RPMI8226 (cell line): ENCODE measurements around the gene TBKBP1.
"Not testable (repeated sequence)": the region's sequence is repeated elsewhere in the genome, so short reads cannot be mapped to it uniquely, and the experiment has no call there.

Experiments used
- DNase-seq: peaks from one replicate; pipeline ENCODE4 v3.0.0-alpha.2; 2015

The TBKBP1 gene

DNA sequence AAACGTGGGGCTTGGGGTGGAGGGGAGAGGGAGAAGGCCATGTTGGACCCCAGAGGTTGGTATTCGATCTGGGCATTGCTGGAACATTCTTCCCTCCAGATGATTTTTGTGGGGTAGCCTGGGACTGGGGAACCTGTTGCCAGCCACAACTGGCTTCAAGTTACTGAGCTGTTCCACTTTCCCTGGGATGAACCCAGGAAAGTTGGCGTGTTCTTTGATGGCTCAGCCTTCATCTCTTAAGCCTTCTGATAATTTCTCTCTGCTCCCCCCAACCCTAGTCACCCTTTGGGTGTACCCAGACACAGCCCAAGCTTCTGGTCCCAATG, 41.1 kb downstream of the TBKBP1 start:
- DNase-seq, result no peak

DNA sequence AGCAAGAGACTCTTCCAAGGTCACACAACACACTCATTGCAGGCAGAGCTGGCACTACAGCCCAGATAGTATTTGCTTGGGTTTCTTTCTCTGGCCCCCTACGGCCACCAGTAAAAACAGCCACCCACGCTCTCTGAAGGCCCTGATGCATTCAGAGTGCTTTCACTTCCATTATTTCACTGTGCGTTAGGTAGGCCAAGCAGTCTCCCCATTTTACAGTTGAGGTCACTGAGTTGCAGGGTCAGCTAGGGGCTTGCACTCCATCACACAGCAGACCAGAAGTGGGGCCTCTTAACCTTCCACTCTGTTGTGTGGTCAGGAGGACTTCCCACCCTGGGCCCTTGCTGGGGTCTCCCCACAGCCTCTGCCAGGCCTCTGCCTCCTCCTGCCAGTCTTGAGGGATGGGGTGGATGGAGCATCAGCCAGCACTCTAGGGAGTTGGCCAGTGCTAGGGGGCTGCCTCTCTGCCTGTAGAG, 41.6 kb downstream of the TBKBP1 start:
- no peak for DNase-seq

DNA sequence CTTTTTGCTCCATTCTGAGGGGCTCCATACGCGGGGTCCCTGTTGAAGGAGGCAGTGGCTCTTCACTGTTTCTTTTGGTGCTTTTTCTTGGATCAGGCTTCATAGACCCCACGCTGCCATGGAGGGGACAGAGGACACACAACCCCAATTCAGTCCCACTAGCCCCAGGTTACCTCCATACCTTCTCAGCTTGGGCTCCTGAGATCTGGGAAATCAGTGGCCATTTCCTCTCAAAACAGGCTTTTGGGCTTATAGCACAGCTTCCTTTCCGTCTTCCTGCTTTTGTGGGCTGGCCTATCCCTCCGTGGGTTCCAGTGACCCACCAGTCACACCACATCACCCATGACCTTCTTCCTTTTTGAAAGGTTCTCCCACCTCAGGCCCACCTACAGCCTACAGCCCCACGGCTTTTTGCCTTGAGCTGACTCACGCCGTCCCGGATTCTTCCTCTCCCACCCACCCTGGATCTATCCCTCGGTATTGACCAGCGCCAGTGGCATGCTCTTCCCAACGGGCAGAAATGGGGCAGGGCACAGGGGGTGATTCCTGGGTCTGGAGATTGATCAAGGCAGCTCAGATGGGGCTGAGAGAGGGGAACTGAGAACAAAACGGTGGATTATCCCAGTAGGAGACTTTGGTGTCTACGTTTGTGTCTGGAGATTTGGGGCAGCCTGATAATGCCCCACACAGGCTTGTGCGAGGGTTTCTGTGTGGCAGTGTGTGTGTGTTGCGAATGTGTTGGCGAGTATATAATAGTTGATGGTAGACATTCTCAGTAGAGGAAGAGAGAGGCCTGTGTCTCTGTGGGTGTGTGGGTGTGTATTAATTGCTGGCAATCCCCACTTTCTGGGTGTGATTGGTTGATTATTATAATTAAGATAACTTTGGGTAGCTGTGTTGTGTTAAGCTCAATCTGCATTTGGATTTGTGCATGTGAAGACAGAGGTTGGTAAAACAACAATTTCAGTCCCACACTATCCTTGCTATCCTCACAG, 42.8 kb downstream of the TBKBP1 start:
- DNase-seq, result no peak

DNA sequence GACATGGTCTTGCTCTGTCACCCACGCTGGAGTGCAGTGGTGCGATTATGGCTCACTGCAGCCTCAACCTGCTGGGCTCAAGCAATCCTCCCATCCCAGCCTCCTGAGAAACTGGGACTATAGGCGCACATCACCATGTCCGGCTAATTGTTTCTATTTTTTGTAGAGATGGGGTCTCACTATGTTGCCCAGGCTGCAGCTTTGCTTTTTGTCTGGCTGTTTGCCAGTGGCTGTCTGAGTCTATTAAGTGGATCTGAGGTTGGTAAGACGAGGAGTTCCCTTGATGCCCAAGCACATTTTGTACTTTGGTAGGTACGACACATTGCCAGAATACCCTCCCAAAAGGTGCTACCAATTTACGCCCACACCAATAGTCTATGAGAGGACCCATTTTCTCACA, 44.2 kb downstream of the TBKBP1 start:
- no peak for DNase-seq

DNA sequence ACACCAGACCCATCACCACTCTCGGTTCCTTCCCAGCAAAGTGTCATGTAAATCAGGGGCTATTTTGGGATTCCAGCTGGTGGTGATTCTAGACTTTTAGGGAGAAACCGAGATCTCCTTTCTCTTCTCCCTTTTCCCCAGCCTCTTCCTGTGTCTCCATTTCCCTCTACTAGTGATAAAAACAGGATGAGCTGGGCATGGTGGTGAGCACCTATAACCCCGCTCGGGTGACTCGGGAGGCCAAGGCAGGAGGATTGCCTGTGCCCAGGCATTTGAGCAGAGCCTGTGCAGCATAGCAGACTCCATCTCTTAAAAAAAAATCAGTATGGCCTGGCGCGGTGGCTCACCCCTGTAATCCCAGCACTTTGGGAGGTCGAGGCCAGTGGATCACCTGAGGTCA, 45.2 kb downstream of the TBKBP1 start:
- DNase-seq, result no peak

DNA sequence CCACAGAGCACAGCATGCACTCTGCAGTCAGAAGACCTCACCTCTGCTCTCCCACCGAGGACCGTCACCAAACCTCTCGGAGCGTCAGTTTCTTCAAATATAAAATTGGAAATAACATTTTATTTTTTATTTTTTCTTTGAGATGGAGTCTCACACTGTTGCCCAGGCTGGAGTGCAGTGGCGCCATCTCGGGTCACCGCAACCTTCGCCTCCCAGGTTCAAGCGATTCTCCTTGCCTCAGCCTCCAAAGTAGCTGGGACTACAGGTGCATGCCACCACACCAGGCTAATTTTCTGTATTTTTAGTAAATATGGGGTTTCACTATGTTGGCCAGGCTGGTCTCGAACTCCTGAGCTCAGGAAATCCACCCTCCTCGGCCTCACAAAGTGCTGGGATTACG, 46.0 kb downstream of the TBKBP1 start:
- DNase-seq, result not testable (repeated sequence)

DNA sequence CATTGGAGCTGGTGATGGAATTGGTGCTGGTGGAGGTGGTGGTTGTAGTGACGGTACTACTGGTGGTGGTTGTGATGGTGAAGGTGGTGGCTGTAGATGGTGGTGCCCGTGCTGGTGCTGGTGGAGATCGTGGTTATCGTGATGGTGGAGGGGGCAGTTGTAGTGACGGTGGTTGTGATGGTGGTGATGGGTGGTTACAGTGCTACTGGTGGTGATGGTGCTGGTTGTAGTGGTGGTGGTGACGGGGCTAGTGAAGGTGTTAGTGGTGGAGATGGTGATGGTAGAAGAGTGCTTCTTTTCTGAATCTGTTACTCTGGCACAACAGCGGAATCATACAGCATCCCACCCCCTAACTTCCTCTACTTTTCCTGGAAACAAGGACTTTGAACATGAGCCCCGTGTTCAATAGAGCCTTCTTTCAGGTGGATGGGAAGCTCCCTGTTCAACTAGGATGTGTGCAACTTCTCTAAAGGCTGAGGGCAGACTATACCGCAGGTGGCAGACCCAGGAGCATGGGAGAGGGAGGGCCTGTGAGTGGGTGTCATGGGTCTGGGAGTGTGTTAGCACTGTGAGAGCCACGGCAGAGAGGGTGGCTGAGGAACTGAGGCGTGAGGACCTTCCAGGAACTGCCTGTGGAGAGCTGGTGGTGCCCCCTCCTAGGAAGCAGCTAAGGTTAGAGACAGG, 47.3 kb downstream of the TBKBP1 start:
- DNase-seq, result no peak

DNA sequence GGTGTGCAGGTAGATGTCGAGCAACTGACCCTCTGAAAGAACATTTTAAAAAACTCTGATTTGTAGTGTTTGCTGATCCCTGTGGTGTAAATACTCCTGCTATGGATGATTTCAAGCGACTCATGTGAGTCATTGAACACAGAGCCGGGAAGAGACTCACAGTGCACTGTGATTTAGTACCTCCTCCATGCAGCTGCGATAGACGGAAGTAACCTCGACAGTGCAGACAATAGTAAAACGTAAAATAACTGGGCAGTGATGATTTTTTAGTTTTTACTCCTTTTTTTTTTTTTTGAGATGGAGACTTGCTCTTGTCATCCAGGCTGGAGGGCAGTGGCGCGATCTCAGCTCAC, 47.8 kb downstream of the TBKBP1 start:
- no peak for DNase-seq

DNA sequence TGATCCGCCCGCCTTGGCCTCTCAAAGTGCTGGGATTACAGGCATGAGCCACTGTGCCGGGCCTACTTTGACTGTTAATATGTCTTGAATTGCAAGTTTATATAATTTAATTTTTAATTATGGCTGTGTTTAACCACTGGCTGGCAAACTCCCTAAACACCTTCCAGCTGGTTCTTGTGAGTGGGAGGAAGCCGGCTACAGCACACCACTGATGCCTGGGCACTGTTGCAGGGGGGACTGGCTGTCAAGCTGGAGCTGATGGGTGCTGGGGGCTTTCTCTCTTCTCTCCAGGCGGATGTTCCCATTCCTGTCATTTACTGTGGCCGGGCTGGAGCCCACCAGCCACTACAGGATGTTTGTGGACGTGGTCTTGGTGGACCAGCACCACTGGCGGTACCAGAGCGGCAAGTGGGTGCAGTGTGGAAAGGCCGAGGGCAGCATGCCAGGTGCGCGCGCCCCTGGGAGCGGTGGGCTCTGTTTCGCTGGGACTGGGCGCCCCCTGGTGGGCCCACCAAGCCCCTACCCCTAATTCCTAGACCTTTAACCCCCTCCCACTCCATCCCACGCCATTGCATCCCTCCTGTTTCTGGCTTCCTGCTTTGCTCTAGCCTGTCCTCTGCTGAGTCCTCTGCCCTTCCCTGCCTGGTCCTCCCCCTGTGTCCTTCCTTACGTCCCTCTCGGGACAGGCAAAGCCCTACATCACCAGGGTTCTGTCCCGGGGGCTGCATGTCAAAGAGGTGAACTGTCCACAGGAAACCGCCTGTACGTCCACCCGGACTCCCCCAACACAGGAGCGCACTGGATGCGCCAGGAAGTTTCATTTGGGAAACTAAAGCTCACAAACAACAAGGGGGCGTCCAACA, 48.6 kb downstream of the TBKBP1 start:
- DNase-seq, result no peak

DNA sequence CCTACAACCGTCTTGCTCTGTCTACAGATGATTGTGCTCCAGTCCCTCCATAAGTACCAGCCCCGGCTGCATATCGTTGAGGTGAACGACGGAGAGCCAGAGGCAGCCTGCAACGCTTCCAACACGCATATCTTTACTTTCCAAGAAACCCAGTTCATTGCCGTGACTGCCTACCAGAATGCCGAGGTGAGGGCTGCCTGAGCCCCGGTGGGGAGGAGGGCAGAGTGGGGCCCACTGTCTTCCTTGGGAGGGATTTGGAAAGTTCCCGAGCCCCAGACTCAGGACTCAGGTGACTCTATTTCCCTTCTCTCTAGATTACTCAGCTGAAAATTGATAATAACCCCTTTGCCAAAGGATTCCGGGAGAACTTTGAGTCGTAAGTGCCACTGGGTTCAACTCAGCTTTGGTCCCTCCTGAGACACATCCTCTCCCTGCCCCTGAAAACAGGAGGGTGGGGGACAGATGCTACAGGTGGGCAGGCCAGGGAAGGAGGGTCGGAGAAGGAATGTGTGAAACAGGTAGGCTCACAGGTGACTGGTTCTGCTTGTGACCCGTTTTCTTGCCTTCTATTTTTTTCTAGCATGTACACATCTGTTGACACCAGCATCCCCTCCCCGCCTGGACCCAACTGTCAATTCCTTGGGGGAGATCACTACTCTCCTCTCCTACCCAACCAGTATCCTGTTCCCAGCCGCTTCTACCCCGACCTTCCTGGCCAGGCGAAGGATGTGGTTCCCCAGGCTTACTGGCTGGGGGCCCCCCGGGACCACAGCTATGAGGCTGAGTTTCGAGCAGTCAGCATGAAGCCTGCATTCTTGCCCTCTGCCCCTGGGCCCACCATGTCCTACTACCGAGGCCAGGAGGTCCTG, 50.4 kb downstream of the TBKBP1 start:
- no peak for DNase-seq

DNA sequence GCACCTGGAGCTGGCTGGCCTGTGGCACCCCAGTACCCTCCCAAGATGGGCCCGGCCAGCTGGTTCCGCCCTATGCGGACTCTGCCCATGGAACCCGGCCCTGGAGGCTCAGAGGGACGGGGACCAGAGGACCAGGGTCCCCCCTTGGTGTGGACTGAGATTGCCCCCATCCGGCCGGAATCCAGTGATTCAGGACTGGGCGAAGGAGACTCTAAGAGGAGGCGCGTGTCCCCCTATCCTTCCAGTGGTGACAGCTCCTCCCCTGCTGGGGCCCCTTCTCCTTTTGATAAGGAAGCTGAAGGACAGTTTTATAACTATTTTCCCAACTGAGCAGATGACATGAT, 51.0 kb downstream of the TBKBP1 start:
- no peak for DNase-seq

DNA sequence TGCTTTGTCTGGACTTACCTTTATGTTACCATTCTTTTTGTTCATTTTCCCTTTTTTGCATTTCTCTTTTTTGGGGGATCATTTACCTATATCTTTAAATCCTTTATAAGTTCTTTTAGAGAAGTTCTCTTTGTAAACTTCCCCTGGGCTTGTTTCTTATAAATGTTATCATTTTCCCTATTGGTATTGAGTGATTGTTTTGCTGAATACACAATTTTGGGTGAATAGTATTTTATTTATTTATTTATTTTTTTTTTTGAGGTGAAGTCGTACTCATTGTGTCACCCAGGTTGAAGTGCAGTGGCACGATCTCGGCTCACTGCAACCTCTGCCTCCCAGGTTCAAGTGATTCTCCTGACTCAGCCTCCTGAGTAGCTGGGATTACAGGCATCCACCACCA, 57.5 kb downstream of the TBKBP1 start:
- DNase-seq, result no peak

DNA sequence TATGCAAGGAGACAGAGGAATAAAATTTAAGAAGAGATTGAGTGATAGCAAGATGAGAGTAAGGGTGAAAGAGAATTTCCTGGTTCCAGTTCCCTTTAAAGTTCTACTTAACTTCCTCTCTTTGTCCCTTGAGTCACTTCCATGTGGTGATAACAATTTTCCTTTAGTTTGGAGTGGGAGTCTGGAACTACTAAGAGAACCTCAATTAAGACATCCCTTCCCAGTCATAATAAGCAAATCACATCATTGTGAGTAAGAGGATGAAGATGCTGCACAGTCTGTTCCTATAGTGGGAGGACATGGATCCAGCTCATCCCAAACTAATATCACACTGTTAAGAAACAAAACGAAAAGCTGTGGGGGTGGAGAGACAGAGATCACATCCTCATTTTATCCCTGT, 63.4 kb downstream of the TBKBP1 start:
- no peak for DNase-seq

DNA sequence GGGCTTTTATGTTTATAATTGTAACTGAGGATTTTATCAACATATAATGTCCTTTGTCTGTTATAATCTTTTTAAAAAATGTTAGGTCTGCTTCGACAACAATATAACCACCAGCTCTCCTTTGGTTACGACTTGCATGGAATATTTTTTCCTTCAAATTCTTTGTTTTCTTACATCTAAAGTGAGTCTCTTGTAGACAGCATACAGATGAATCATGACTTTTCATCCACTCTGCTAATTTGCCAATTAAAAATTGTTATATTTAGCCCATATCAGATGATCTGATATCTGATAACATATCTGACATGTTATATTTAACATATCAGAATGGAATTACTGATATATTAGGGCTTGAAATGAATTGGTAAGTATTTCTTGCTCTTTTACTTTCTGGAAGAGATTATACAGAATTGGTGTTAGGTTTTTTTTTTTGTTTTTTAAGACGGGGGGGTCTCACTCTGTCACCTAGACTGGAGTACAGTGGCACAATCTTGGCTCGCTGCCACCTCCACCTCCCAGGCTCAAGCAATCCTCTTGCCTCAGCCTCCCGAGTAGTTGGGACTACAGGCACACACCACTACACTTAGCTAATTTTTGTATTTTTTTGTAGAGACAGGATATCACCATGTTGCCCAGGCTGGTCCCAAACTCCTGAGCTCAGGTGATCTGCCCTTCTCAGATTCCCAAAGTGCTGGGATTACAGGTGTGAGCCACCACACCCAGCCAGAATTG, 66.6 kb downstream of the TBKBP1 start:
- DNase-seq, result no peak
